GM19240 (cell line): Measurements from ENCODE around the gene NDUFS8.

ENCODE experiments used
- DNase-seq: peaks from one replicate; pipeline ENCODE4 v3.0.0; 2011; ENCODE audit warnings: low spot score; ENCODE audit not compliant: insufficient read length

The NDUFS8 gene

GRCh38 chr11:68014947-68015447 is 15.5 kb upstream of the NDUFS8 start:
- DNase-seq, result no peak

- no peak for DNase-seq
Measured at GRCh38 chr11:68015467-68015866, 15.0 kb upstream of the NDUFS8 start.

- DNase-seq, result no peak
Measured at GRCh38 chr11:68016161-68016903, 14.1 kb upstream of the NDUFS8 start.

GRCh38 chr11:68016904-68017817 is 13.3 kb upstream of the NDUFS8 start:
- DNase-seq, result no peak

GRCh38 chr11:68017980-68018729 is 12.3 kb upstream of the NDUFS8 start:
- no peak for DNase-seq

GRCh38 chr11:68018730-68019190 is 11.7 kb upstream of the NDUFS8 start:
- no peak for DNase-seq

GRCh38 chr11:68019486-68019885 is 11.0 kb upstream of the NDUFS8 start:
- DNase-seq, result no peak

GRCh38 chr11:68020575-68020974 is 9.9 kb upstream of the NDUFS8 start:
- no peak for DNase-seq

GRCh38 chr11:68021167-68021787 is 9.2 kb upstream of the NDUFS8 start:
- DNase-seq, result no peak

- no peak for DNase-seq
Measured at GRCh38 chr11:68022531-68022930, 8.0 kb upstream of the NDUFS8 start.

GRCh38 chr11:68024508-68024907 is 6.0 kb upstream of the NDUFS8 start:
- DNase-seq, result no peak

- DNase-seq, result no peak
Measured at GRCh38 chr11:68025047-68025446, 5.4 kb upstream of the NDUFS8 start.

GRCh38 chr11:68026391-68027105 is 3.9 kb upstream of the NDUFS8 start:
- DNase-seq, result no peak

GRCh38 chr11:68027667-68028066 is 2.8 kb upstream of the NDUFS8 start:
- no peak for DNase-seq

- DNase-seq, result no peak
Measured at GRCh38 chr11:68028802-68029545, 1.5 kb upstream of the NDUFS8 start.

- no peak for DNase-seq
Measured at GRCh38 chr11:68031144-68031464, 623 bp downstream of the NDUFS8 start.

- DNase-seq, result no peak
Measured at GRCh38 chr11:68032003-68032402, 1.5 kb downstream of the NDUFS8 start.

GRCh38 chr11:68032997-68033707 is 2.7 kb downstream of the NDUFS8 start:
- DNase-seq, result no peak

- DNase-seq, result no peak
Measured at GRCh38 chr11:68033708-68034045, 3.2 kb downstream of the NDUFS8 start.
